NCI-H82 treated with DMSO at 0.1 percent for 48 hours (cell line): ENCODE data around the gene MEF2A.
"Not testable (repeated sequence)": the region's sequence is repeated elsewhere in the genome, so short reads cannot be mapped to it uniquely, and the experiment has no call there.

ENCODE experiments used
- DNase-seq: peaks from one replicate; lab custom pipeline; 2025; ENCODE audit not compliant: unreplicated experiment; lab: John Stamatoyannopoulos, UW

Gene MEF2A

DNA sequence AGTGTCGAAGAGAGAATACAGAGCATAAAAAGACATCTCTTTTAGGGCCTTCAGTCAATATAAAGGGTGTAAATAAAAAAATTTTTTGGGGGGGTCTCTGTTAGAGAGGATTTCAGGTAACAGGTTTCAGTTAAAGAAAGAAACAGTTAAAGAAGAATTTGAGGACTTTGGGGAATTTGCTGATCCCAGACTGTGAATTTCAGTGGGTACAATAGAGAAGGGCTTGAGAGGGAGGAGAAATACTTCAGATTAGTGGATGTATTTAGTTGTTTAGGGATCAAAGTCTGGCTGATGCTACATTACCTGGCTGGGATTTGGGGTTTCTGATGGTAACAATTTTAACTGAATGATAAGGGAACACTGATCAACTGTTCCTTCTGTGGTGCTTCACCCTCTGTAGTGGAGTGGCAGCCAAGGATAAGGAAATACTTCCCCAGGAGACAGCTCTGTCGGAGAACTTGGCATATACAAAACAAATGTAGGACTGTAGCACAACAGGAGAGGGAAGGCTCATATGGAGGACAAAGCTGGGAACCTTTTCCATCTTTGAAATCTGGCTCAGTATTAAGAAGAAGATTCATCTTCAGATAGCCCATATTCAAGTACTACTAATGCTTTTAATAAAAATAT, 79.2 kb downstream of the MEF2A start:
- DNase-seq, result no peak

- no peak for DNase-seq
These were observed 79.8 kb downstream of the MEF2A start for GRCh38 chr15:99645543-99645935.

DNA sequence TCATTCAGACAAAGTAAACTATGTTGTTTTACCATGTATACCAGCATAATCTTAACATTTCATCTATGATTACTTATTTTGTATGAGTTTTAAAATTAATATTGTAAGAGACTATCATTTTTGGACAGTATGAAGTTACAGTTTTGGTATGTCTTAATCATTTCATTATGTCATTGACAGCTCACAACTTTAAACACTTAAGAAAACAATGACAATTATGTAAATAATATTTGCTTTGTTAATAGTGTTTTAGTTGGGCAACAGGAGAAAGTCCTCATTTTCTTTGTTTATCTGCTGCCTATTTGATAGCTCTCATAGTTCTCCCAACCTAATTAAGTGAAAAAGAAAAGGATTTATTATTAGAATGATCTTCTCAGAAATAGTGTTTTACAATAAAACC, 80.2 kb downstream of the MEF2A start:
- DNase-seq, result no peak

- no peak for DNase-seq
These were observed 85.4 kb downstream of the MEF2A start for GRCh38 chr15:99651023-99651807.

DNA sequence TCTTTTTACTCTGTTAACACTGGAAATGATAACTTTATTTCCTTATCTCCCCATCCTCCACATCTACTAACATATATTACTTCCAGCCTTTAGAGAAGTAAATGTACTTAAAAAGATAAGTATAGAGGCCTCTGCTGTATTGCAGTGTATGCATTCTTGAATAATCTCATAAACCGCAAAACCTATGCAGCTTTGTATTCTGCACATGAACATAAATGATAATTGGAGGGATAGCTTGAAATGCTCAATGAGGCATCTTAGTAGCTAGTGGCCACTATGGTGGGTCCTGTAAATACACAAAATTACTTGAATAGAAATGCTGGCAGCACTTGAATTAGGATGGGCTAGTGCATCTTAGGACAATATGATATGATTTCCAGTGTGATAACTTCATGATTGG, 90.4 kb downstream of the MEF2A start:
- no peak for DNase-seq

- DNase-seq, result no peak
These were observed 92.2 kb downstream of the MEF2A start for GRCh38 chr15:99657996-99658395.

GRCh38 chr15:99662903-99663302, 97.1 kb downstream of the MEF2A start:
- DNase-seq, result no peak

DNA sequence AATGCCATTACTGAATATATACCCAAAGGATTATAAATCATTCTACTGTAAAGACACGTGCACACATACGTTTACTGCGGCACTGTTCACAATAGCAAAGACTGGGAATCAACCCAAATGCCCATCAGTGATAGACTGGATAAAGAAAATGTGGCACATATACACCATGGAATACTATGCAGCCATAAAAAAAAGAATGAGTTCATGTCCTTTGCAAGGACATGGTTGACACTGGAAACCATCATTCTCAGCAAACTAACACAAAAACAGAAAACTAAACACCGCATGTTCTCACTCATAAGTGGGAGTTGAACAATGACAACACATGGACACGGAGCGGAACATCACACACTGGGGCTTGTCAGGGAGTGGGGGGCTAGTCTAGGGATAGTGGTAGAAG, 100.3 kb downstream of the MEF2A start:
- DNase-seq, result not testable (repeated sequence)

- DNase-seq, result no peak
These were observed 102.9 kb downstream of the MEF2A start for GRCh38 chr15:99668533-99669182.

- no peak for DNase-seq
These were observed 103.5 kb downstream of the MEF2A start for GRCh38 chr15:99669250-99669649.

GRCh38 chr15:99671926-99672635, 106.3 kb downstream of the MEF2A start:
- no peak for DNase-seq

DNA sequence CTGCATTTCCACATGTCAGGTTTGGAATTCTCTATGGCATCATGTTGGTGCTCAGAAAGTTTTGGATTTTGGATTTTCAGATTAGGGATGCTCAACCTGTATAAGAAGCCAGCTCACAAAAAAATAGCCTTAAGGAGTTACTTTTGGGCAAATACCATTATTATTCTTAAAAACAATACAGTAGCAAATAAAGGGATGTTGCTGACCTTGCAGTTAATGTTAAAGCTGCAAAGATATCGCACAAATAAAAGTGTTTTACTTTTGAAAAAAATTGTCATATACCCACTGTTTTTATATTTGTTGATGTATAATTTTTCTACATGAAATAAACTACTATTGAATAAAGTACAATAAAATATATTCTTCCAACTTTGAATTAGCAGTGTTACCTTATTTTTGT, 107.3 kb downstream of the MEF2A start:
- no peak for DNase-seq

GRCh38 chr15:99674279-99674678, 108.5 kb downstream of the MEF2A start:
- no peak for DNase-seq

- DNase-seq, result no peak
These were observed 111.9 kb downstream of the MEF2A start for GRCh38 chr15:99677540-99678134.

GRCh38 chr15:99680276-99680675, 114.5 kb downstream of the MEF2A start:
- DNase-seq, result no peak

- DNase-seq, result no peak
These were observed 116.2 kb downstream of the MEF2A start for GRCh38 chr15:99681990-99682389.

DNA sequence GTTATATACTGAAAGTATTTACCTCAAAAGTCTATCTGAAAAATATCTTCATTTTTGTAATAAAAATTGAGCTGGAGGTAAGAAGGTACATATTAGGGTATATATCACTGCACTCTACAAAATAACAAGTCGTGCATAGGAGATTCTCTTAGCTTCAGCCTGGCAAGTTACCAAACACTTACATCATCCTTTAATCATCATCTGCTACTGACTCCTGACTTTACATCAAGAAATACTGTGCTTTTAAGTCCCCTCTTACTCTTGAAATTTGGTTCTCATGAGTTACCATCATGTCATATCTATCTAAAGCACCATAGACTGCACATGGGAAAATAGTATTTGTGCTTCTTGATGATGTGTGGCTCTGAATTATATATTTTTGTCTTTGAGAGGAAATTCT, 116.7 kb downstream of the MEF2A start:
- no peak for DNase-seq

- no peak for DNase-seq
These were observed 117.4 kb downstream of the MEF2A start for GRCh38 chr15:99683000-99683670.

- no peak for DNase-seq
These were observed 120.5 kb downstream of the MEF2A start for GRCh38 chr15:99686290-99686689.

DNA sequence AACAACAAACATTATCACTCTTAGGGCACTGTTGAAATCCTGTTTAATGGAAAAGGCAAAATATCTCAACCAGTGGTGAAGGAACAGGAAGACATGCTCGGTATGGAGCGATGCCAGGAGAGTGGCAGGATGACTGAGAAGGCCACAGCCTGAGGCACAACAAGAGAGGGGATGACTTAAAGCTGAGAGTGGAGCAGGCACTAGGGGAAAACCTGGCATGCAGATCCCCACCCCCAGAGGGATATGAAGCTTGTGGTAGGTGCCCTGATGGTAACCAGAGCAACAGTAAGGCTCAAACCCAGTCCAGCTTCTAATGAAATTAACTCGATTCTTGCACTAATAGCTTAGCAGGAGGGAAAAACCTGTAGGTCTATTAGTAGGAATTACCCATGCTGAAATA, 127.0 kb downstream of the MEF2A start:
- peak; percentile 30 for DNase-seq

GRCh38 chr15:99696096-99696495, 130.3 kb downstream of the MEF2A start:
- no peak for DNase-seq
